Breast epithelium (tissue), 3 donors: ENCODE results near the gene SNX24.

Experiments used
- POLR2A ChIP-seq: fragments of 450-650 bp; IDR thresholded peaks from one replicate; pipeline ENCODE4 v1.6.1; 2016; ENCODE audit warnings: antibody characterized with exemption, mild to moderate bottlenecking, moderate library complexity
- TF ChIP-seq, protein P1 (sequence below), 3 donors: fragments of 450-650 bp; IDR thresholded peaks; one replicate each; pipeline ENCODE4 v1.5.1; 2016 to 2017; ENCODE audit warnings: antibody characterized with exemption in 3 of 3, mild to moderate bottlenecking in 3 of 3, moderate library complexity in 3 of 3

DNA sequence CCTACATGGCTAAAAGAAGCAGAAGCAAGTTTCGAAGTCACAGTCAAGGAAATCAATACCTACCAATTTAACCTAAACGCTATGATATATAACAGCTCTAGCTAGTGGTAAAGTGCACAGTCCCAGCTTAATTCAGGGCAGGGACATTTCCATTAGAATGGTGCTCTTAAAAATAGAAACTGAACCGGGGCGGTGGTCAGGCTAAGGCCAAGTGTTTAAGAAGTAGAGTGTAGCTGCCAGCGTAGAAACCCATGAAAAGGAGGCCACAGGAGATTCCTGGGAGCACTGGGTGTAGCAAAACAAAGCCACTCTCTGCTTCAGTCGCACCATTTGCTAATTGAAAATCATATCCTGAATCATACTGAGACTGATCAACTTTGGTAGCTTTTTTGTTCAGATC, 162.3 kb downstream of the SNX24 start:
- TF ChIP-seq, protein P1, sequence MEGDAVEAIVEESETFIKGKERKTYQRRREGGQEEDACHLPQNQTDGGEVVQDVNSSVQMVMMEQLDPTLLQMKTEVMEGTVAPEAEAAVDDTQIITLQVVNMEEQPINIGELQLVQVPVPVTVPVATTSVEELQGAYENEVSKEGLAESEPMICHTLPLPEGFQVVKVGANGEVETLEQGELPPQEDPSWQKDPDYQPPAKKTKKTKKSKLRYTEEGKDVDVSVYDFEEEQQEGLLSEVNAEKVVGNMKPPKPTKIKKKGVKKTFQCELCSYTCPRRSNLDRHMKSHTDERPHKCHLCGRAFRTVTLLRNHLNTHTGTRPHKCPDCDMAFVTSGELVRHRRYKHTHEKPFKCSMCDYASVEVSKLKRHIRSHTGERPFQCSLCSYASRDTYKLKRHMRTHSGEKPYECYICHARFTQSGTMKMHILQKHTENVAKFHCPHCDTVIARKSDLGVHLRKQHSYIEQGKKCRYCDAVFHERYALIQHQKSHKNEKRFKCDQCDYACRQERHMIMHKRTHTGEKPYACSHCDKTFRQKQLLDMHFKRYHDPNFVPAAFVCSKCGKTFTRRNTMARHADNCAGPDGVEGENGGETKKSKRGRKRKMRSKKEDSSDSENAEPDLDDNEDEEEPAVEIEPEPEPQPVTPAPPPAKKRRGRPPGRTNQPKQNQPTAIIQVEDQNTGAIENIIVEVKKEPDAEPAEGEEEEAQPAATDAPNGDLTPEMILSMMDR (IDR thresholded peaks at IDR 0.05) = no peak
- no peak for TF ChIP-seq POLR2A
